DND-41 (cell line): ENCODE measurements around the gene PHF13.

Source experiments
- CTCF ChIP-seq: IDR thresholded peaks from 2 replicates; pipeline ENCODE4 v1.5.1; 2012; ENCODE audit warnings: borderline replicate concordance, low read length, moderate library complexity, mild to moderate bottlenecking; ENCODE audit not compliant: poor library complexity, severe bottlenecking; ENCODE audit errors: extremely low read depth
- EZH2 ChIP-seq: IDR thresholded peaks from 3 replicates; pipeline ENCODE4 v1.6.1; 2012; ENCODE audit warnings: borderline replicate concordance, low read depth, mild to moderate bottlenecking, moderate library complexity, low read length, inconsistent platforms; ENCODE audit not compliant: severe bottlenecking

GRCh38 chr1:6570100-6570499 lies 43.4 kb upstream of the PHF13 start:
- no peak for TF ChIP-seq CTCF
- TF ChIP-seq EZH2, result no peak
